CD8-positive, alpha-beta memory T cell (primary cell): ENCODE results near the gene KCNMA1. TPM values are rescaled to one million over a fixed set of nuclear protein-coding genes. Genes with fewer than 3 reads are reported as not detected.

Experiments used
- CTCF ChIA-PET: fragments of 350-600 bp; sonication (Branson Sonifier 250); formaldehyde crosslinking; loops from one replicate; lab custom pipeline; 2021; ENCODE audit warnings: antibody characterized with exemption; lab: Charles Lee
- POLR2A ChIA-PET: fragments of 350-600 bp; sonication (Branson Sonifier 250); formaldehyde crosslinking; loops from one replicate; lab custom pipeline; 2021; ENCODE audit warnings: antibody characterized with exemption; lab: Charles Lee
- DNase-seq, 5 donors: peaks; one replicate each; pipeline versions ENCODE4 v3.0.0 to v3.0.0-alpha.2; 2020 to 2022; ENCODE audit warnings: mixed read lengths in 1 of 5
- H3K27ac ChIP-seq: one replicate; pipeline ENCODE4 v1.7.0; 2013; ENCODE audit warnings: low read depth, mild to moderate bottlenecking, low read length, moderate library complexity
- H3K27me3 ChIP-seq: 2 replicates; pipeline ENCODE4 v1.7.0; 2013; ENCODE audit warnings: low read length, mild to moderate bottlenecking; ENCODE audit not compliant: insufficient read depth, poor library complexity, severe bottlenecking
- H3K36me3 ChIP-seq: 2 replicates; pipeline ENCODE4 v1.7.0; 2013; ENCODE audit warnings: mild to moderate bottlenecking, low read length, moderate library complexity; ENCODE audit not compliant: insufficient read depth
- H3K4me1 ChIP-seq: 2 replicates; pipeline ENCODE4 v1.7.0; 2013; ENCODE audit warnings: mild to moderate bottlenecking, low read length, moderate library complexity; ENCODE audit not compliant: insufficient read depth
- H3K4me3 ChIP-seq: 2 replicates; pipeline ENCODE4 v1.7.0; 2013; ENCODE audit warnings: mild to moderate bottlenecking, low read length
- H3K9me3 ChIP-seq: 2 replicates; pipeline ENCODE4 v1.7.0; 2013; ENCODE audit warnings: mild to moderate bottlenecking, low read length
- H3K27ac Mint-ChIP-seq, 8 donors: one replicate each; pipeline ENCODE4 v1.8.0; 2020 to 2021; ENCODE audit warnings: mixed read lengths in 8 of 8, mild to moderate bottlenecking in 6 of 8, inconsistent platforms in 3 of 8, moderate library complexity in 3 of 8
- H3K27me3 Mint-ChIP-seq, 2 donors: one replicate each; pipeline ENCODE4 v1.8.0; 2020 to 2021; ENCODE audit warnings: mixed read lengths in 2 of 2, mild to moderate bottlenecking in 1 of 2, moderate library complexity in 1 of 2
- H3K36me3 Mint-ChIP-seq, 3 donors: one replicate each; pipeline ENCODE4 v1.8.0; 2020 to 2021; ENCODE audit warnings: mixed read lengths in 3 of 3, inconsistent platforms in 1 of 3, mild to moderate bottlenecking in 1 of 3
- H3K4me1 Mint-ChIP-seq, 3 donors: one replicate each; pipeline ENCODE4 v1.8.0; 2020 to 2021; ENCODE audit warnings: mixed read lengths in 3 of 3, inconsistent platforms in 1 of 3, mild to moderate bottlenecking in 1 of 3
- H3K4me3 Mint-ChIP-seq, 7 donors: one replicate each; pipeline ENCODE4 v1.8.0; 2020 to 2021; ENCODE audit warnings: mixed read lengths in 7 of 7, mild to moderate bottlenecking in 6 of 7, moderate library complexity in 4 of 7, inconsistent platforms in 2 of 7
- H3K9me3 Mint-ChIP-seq, 5 donors: one replicate each; pipeline ENCODE4 v1.8.0; 2020 to 2022; ENCODE audit warnings: mixed read lengths in 5 of 5, mild to moderate bottlenecking in 3 of 5, moderate library complexity in 2 of 5, inconsistent platforms in 1 of 5
- polyA plus RNA-seq: library from polyadenylated mRNA; unstranded; fragments of 300-500 nt; fragmentation: Illumina TruSeq; gene quantifications from one replicate; pipeline ENCODE4 v1.2.3, GENCODE V29; 2021
- total RNA-seq, 2 experiments: library from RNA; stranded (reverse); gene quantifications; one replicate each; pipeline ENCODE4 v1.2.3, GENCODE V29; 2021

Gene KCNMA1
- total and polyA plus RNA-seq, 3 experiments from 2014 or later = 0.20 to 0.31 TPM; not detected in 1

GRCh38 chr10:77023396-77023795 lies 614.2 kb downstream of the KCNMA1 start:
- Mint-ChIP-seq H3K9me3 (peaks cover 0 to 1% (median 0%) of the 10 kb centered on the region in 5 donors), H3K36me3 (no peaks in the 10 kb centered on the region), H3K27me3 (peaks cover 6 to 18% of the 10 kb centered on the region in 2 donors), H3K27ac (no peak overlapping the region), H3K4me3 (no peak overlapping the region), H3K4me1 (no peaks in the 10 kb centered on the region)
- CTCF ChIA-PET = no interaction called here
- H3K36me3 ChIP-seq = no peaks in the 10 kb centered on the region
- no peaks in the 10 kb centered on the region for H3K27me3 ChIP-seq
- no peak overlapping the region for H3K27ac ChIP-seq
- DNase-seq = no peak
- no peaks in the 10 kb centered on the region for H3K9me3 ChIP-seq
- POLR2A ChIA-PET = no interaction called here
- H3K4me3 ChIP-seq = no peak overlapping the region
- no peaks in the 10 kb centered on the region for H3K4me1 ChIP-seq

GRCh38 chr10:77022671-77023070 lies 614.9 kb downstream of the KCNMA1 start:
- ChIA-PET CTCF (no interaction called here), POLR2A (no interaction called here)
- no peaks in the 10 kb centered on the region for H3K4me1 ChIP-seq
- H3K4me1 Mint-ChIP-seq = no peaks in the 10 kb centered on the region
- no peak for DNase-seq
- H3K9me3 ChIP-seq = no peaks in the 10 kb centered on the region
- no peaks in the 10 kb centered on the region for H3K36me3 ChIP-seq
- peaks cover 6 to 16% of the 10 kb centered on the region in 2 donors for H3K27me3 Mint-ChIP-seq
- H3K4me3 ChIP-seq = no peak overlapping the region
- no peak overlapping the region for H3K27ac Mint-ChIP-seq
- no peak overlapping the region for H3K27ac ChIP-seq
- no peaks in the 10 kb centered on the region for H3K36me3 Mint-ChIP-seq
- H3K27me3 ChIP-seq = no peaks in the 10 kb centered on the region
- no peak overlapping the region for H3K4me3 Mint-ChIP-seq
- no peaks in the 10 kb centered on the region for H3K9me3 Mint-ChIP-seq

GRCh38 chr10:77021966-77022490 lies 615.6 kb downstream of the KCNMA1 start:
- H3K27ac Mint-ChIP-seq = no peak overlapping the region

DNA sequence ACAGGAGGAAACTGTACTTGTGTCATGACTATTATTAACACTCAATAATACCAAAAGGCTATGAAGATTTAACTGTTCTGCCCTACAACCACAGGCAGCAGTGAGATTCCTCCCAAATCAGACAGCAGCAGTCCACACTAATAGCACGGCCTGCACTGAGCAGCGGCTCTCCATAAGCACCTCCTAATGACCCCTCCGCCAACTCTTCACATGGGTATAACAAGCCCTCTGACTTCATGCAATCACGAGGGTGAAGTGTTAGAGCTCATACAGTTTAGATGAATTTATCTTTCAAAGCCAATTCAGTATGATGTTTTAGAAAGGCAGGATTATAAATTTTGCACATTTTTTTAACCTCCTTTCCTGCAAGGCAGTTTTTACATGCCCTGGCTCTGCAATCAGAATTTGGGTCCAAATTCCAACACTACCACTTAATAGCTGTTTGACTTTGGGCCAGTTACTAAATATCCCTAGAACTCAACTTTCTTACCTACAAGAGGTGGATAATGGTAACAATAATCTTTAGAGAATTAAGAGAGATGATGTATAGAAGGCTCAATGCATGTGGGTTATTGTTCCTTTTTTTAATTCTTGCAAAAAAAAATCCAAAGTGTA lies 617.1 kb downstream of the KCNMA1 start:
- Mint-ChIP-seq H3K36me3 (no peaks in the 10 kb centered on the region), H3K4me3 (no peak overlapping the region), H3K9me3 (no peaks in the 10 kb centered on the region), H3K4me1 (no peaks in the 10 kb centered on the region), H3K27me3 (peaks cover 8 to 17% of the 10 kb centered on the region in 2 donors), H3K27ac (peak overlapping the region in 1 of 8 donors; percentile 47)
- no peaks in the 10 kb centered on the region for H3K9me3 ChIP-seq
- no peaks in the 10 kb centered on the region for H3K36me3 ChIP-seq
- no peaks in the 10 kb centered on the region for H3K27me3 ChIP-seq
- H3K4me1 ChIP-seq = no peaks in the 10 kb centered on the region
- no peak for DNase-seq
- no peak overlapping the region for H3K4me3 ChIP-seq
- POLR2A ChIA-PET = no interaction called here
- CTCF ChIA-PET = no interaction called here
- no peak overlapping the region for H3K27ac ChIP-seq

More at GRCh38 chr10:77021966-77022490, 615.6 kb downstream of the KCNMA1 start:
- Histone ChIP-seq H3K27ac (no peak overlapping the region), H3K27me3 (no peaks in the 10 kb centered on the region), H3K9me3 (no peaks in the 10 kb centered on the region), H3K4me1 (no peaks in the 10 kb centered on the region), H3K4me3 (no peak overlapping the region), H3K36me3 (no peaks in the 10 kb centered on the region)
- no peak overlapping the region for H3K4me3 Mint-ChIP-seq
- H3K9me3 Mint-ChIP-seq = no peaks in the 10 kb centered on the region
- no peak for DNase-seq
- POLR2A ChIA-PET = no interaction called here
- no peaks in the 10 kb centered on the region for H3K36me3 Mint-ChIP-seq
- H3K4me1 Mint-ChIP-seq = no peaks in the 10 kb centered on the region
- H3K27me3 Mint-ChIP-seq = peaks cover 6 to 17% of the 10 kb centered on the region in 2 donors
- CTCF ChIA-PET = no interaction called here

- POLR2A ChIA-PET = no interaction called here
- Histone ChIP-seq H3K4me3 (no peak overlapping the region), H3K36me3 (no peaks in the 10 kb centered on the region), H3K27ac (no peak overlapping the region), H3K27me3 (no peaks in the 10 kb centered on the region), H3K9me3 (no peaks in the 10 kb centered on the region), H3K4me1 (no peaks in the 10 kb centered on the region)
- H3K4me1 Mint-ChIP-seq = no peaks in the 10 kb centered on the region
- H3K9me3 Mint-ChIP-seq = no peaks in the 10 kb centered on the region
- H3K36me3 Mint-ChIP-seq = no peaks in the 10 kb centered on the region
- H3K4me3 Mint-ChIP-seq = no peak overlapping the region
- H3K27me3 Mint-ChIP-seq = peaks cover 2 to 4% of the 10 kb centered on the region in 2 donors
- DNase-seq = no peak
- no peak overlapping the region for H3K27ac Mint-ChIP-seq
- CTCF ChIA-PET = no interaction called here
Observed at GRCh38 chr10:77016855-77017254, 620.8 kb downstream of the KCNMA1 start.

- no peak overlapping the region for H3K27ac ChIP-seq
- peaks cover 0 to 2% (median 0%) of the 10 kb centered on the region in 5 donors for H3K9me3 Mint-ChIP-seq
- no peak overlapping the region for H3K27ac Mint-ChIP-seq
- H3K36me3 ChIP-seq = no peaks in the 10 kb centered on the region
- H3K4me3 ChIP-seq = no peak overlapping the region
- H3K4me1 Mint-ChIP-seq = no peaks in the 10 kb centered on the region
- H3K9me3 ChIP-seq = no peaks in the 10 kb centered on the region
- H3K36me3 Mint-ChIP-seq = no peaks in the 10 kb centered on the region
- no peaks in the 10 kb centered on the region for H3K4me1 ChIP-seq
- H3K4me3 Mint-ChIP-seq = no peak overlapping the region
- H3K27me3 Mint-ChIP-seq = peaks cover 2 to 4% of the 10 kb centered on the region in 2 donors
- CTCF ChIA-PET = no interaction called here
- no peak for DNase-seq
- POLR2A ChIA-PET = no interaction called here
- H3K27me3 ChIP-seq = no peaks in the 10 kb centered on the region
Observed at GRCh38 chr10:77016278-77016815, 621.3 kb downstream of the KCNMA1 start.

DNA sequence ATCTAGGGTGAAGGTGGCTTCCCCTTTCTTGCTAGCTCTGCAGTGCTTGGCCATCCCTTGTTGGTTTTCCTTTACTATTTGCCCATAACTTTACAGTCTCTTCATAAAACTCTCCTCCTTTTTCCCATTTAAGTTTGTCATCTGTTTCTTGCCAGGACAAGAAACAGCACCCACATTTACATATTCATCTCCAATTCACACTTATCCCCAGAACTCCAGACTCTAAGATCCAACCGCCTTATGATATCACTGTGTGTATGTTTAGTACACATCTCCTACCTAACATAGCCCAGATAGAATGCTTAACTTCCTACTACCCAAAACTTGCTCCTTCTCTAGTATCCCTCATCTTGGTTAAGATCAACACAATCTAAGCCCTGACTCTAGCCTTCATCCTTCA lies 622.2 kb downstream of the KCNMA1 start:
- CTCF ChIA-PET = interaction anchor here (1.0 kb wide), 1 partner anchor 11 kb away, joined by 3 read pairs; no protein-coding TSS in a partner anchor
- Mint-ChIP-seq H3K4me3 (no peak overlapping the region), H3K36me3 (no peaks in the 10 kb centered on the region), H3K27ac (no peak overlapping the region), H3K27me3 (peaks cover 2 to 4% of the 10 kb centered on the region in 2 donors), H3K9me3 (peaks cover 0 to 2% (median 0%) of the 10 kb centered on the region in 5 donors), H3K4me1 (no peaks in the 10 kb centered on the region)
- H3K4me1 ChIP-seq = no peaks in the 10 kb centered on the region
- H3K4me3 ChIP-seq = no peak overlapping the region
- DNase-seq = no peak
- POLR2A ChIA-PET = no interaction called here
- H3K27ac ChIP-seq = no peak overlapping the region
- H3K27me3 ChIP-seq = no peaks in the 10 kb centered on the region
- no peaks in the 10 kb centered on the region for H3K36me3 ChIP-seq
- no peaks in the 10 kb centered on the region for H3K9me3 ChIP-seq

GRCh38 chr10:77012812-77013500 lies 624.7 kb downstream of the KCNMA1 start:
- Histone ChIP-seq H3K4me3 (no peak overlapping the region), H3K36me3 (no peaks in the 10 kb centered on the region), H3K9me3 (no peaks in the 10 kb centered on the region), H3K4me1 (no peaks in the 10 kb centered on the region), H3K27me3 (no peaks in the 10 kb centered on the region), H3K27ac (no peak overlapping the region)
- Mint-ChIP-seq H3K27me3 (peaks cover 4 to 5% of the 10 kb centered on the region in 2 donors), H3K27ac (no peak overlapping the region), H3K36me3 (no peaks in the 10 kb centered on the region), H3K4me3 (no peak overlapping the region), H3K9me3 (peaks cover 0 to 2% (median 0%) of the 10 kb centered on the region in 5 donors), H3K4me1 (no peaks in the 10 kb centered on the region)
- no peak for DNase-seq
- ChIA-PET POLR2A (no interaction called here), CTCF (no interaction called here)
